Osteocyte (in vitro differentiated cells): ENCODE results near the gene VDR. TPM values are rescaled to one million over a fixed set of nuclear protein-coding genes. Genes with fewer than 3 reads are reported as not detected.
"Not testable (repeated sequence)": the region's sequence is repeated elsewhere in the genome, so short reads cannot be mapped to it uniquely, and the experiment has no call there.

ENCODE experiments used
- DNase-seq: peaks from one replicate; pipeline ENCODE4 v3.0.0; 2021; ENCODE audit warnings: mixed read lengths; ENCODE audit not compliant: unreplicated experiment; ENCODE audit errors: extremely low spot score
- H3K27ac Mint-ChIP-seq: one replicate; pipeline ENCODE4 v1.8.0; 2021; ENCODE audit warnings: mild to moderate bottlenecking, mixed read lengths; ENCODE audit not compliant: unreplicated experiment
- H3K27me3 Mint-ChIP-seq: one replicate; pipeline ENCODE4 v1.8.0; 2021; ENCODE audit warnings: mixed read lengths; ENCODE audit not compliant: unreplicated experiment
- H3K36me3 Mint-ChIP-seq: one replicate; pipeline ENCODE4 v1.8.0; 2021; ENCODE audit warnings: mixed read lengths; ENCODE audit not compliant: unreplicated experiment
- H3K4me1 Mint-ChIP-seq: one replicate; pipeline ENCODE4 v1.8.0; 2021; ENCODE audit warnings: mixed read lengths; ENCODE audit not compliant: unreplicated experiment
- H3K4me3 Mint-ChIP-seq: one replicate; pipeline ENCODE4 v1.8.0; 2021; ENCODE audit warnings: mild to moderate bottlenecking, moderate library complexity, mixed read lengths; ENCODE audit not compliant: unreplicated experiment
- H3K9me3 Mint-ChIP-seq: one replicate; pipeline ENCODE4 v1.8.0; 2021; ENCODE audit warnings: mixed read lengths; ENCODE audit not compliant: unreplicated experiment
- CTCF ChIP-seq: fragments of 200-600 bp; sonication (generic); IDR thresholded peaks from 2 replicates; pipeline ENCODE4 v1.5.0; 2021; ENCODE audit warnings: antibody characterized with exemption, mild to moderate bottlenecking, moderate library complexity
- total RNA-seq: library from RNA; stranded (reverse); gene quantifications from 2 replicates; pipeline ENCODE4 v1.2.1, GENCODE V29; 2021

The VDR gene
- total RNA-seq, 1 donor from 2014 or later: 2.7 TPM

- peak overlapping the region; percentile 79 for H3K4me3 Mint-ChIP-seq
- H3K27me3 Mint-ChIP-seq: no peaks in the 10 kb centered on the region
- H3K4me1 Mint-ChIP-seq: peaks cover 83% of the 10 kb centered on the region
- no peaks in the 10 kb centered on the region for H3K9me3 Mint-ChIP-seq
- no peak for DNase-seq
- TF ChIP-seq CTCF: peak; percentile 45
- peaks cover 2% of the 10 kb centered on the region for H3K36me3 Mint-ChIP-seq
- peak overlapping the region; percentile 92 for H3K27ac Mint-ChIP-seq
Observed at GRCh38 chr12:47817272-47818006, 87.4 kb downstream of the VDR start.

- H3K27ac Mint-ChIP-seq: peak overlapping the region; percentile 92
- peaks cover 83% of the 10 kb centered on the region for H3K4me1 Mint-ChIP-seq
- H3K36me3 Mint-ChIP-seq: peaks cover 2% of the 10 kb centered on the region
- no peak for DNase-seq
- no peak for TF ChIP-seq CTCF
- no peaks in the 10 kb centered on the region for H3K9me3 Mint-ChIP-seq
- H3K4me3 Mint-ChIP-seq: peak overlapping the region; percentile 79
- H3K27me3 Mint-ChIP-seq: no peaks in the 10 kb centered on the region
Observed at GRCh38 chr12:47816403-47817271, 88.2 kb downstream of the VDR start.

GRCh38 chr12:47815447-47815846 lies 89.3 kb downstream of the VDR start:
- H3K27ac Mint-ChIP-seq: peak overlapping the region; percentile 92
- not testable (repeated sequence) for H3K27me3 Mint-ChIP-seq, H3K36me3 Mint-ChIP-seq, DNase-seq, H3K4me3 Mint-ChIP-seq, H3K9me3 Mint-ChIP-seq
- peaks cover 83% of the 10 kb centered on the region for H3K4me1 Mint-ChIP-seq

- Mint-ChIP-seq H3K9me3 (no peaks in the 10 kb centered on the region), H3K27ac (peak overlapping the region; percentile 97), H3K36me3 (peaks cover 2% of the 10 kb centered on the region), H3K4me3 (no peak overlapping the region), H3K4me1 (peaks cover 87% of the 10 kb centered on the region), H3K27me3 (no peaks in the 10 kb centered on the region)
- no peak for TF ChIP-seq CTCF
- no peak for DNase-seq
Observed at GRCh38 chr12:47814539-47815170, 90.1 kb downstream of the VDR start.

GRCh38 chr12:47813511-47814196 lies 91.1 kb downstream of the VDR start:
- DNase-seq: no peak
- H3K4me3 Mint-ChIP-seq: peak overlapping the region; percentile 61
- H3K36me3 Mint-ChIP-seq: peaks cover 2% of the 10 kb centered on the region
- H3K27me3 Mint-ChIP-seq: no peaks in the 10 kb centered on the region
- no peaks in the 10 kb centered on the region for H3K9me3 Mint-ChIP-seq
- H3K27ac Mint-ChIP-seq: peak overlapping the region; percentile 97
- TF ChIP-seq CTCF: no peak
- H3K4me1 Mint-ChIP-seq: peaks cover 94% of the 10 kb centered on the region
